Liver (tissue), 9 donors: ENCODE data around the gene SLC24A3. TPM values are rescaled to one million over a fixed set of nuclear protein-coding genes. Genes with fewer than 3 reads are reported as not detected.
A peak's percentile ranks its signal among the peaks of the same experiment; 100 is the strongest.

Source experiments
- DNase-seq: peaks from one replicate; pipeline ENCODE4 v3.0.0-alpha.2; 2017; ENCODE audit warnings: low spot score
- H3K27ac ChIP-seq, 2 donors: one replicate each; pipeline ENCODE4 v1.7.0; 2013; ENCODE audit warnings: inconsistent platforms in 2 of 2, low read length in 2 of 2, control low read depth in 1 of 2, low read depth in 1 of 2, mild to moderate bottlenecking in 1 of 2
- H3K27me3 ChIP-seq, 4 donors: one replicate each; pipeline versions ENCODE4 v1.6.1 to v1.7.0; 2013; ENCODE audit warnings: low read length in 3 of 4, inconsistent platforms in 1 of 4, mild to moderate bottlenecking in 1 of 4, moderate library complexity in 1 of 4; ENCODE audit not compliant: control insufficient read depth in 4 of 4, insufficient read depth in 4 of 4
- H3K36me3 ChIP-seq, 4 donors: one replicate each; pipeline versions ENCODE4 v1.6.1 to v1.7.0; 2013; ENCODE audit warnings: low read length in 3 of 4, mild to moderate bottlenecking in 3 of 4, low read depth in 1 of 4, moderate library complexity in 1 of 4; ENCODE audit not compliant: control insufficient read depth in 4 of 4, insufficient read depth in 3 of 4
- H3K4me1 ChIP-seq, 4 donors: one replicate each; pipeline versions ENCODE4 v1.6.1 to v1.7.0; 2013; ENCODE audit warnings: low read length in 3 of 4, mild to moderate bottlenecking in 3 of 4, moderate library complexity in 1 of 4; ENCODE audit not compliant: control insufficient read depth in 4 of 4, insufficient read depth in 4 of 4
- H3K4me3 ChIP-seq, 3 donors: one replicate each; pipeline versions ENCODE4 v1.6.1 to v1.7.0; 2013; ENCODE audit warnings: low read length in 3 of 3, control low read depth in 1 of 3, low read depth in 1 of 3, mild to moderate bottlenecking in 1 of 3
- H3K9ac ChIP-seq, 2 donors: one replicate each; pipeline ENCODE4 v1.7.0; 2013; ENCODE audit warnings: low read length in 2 of 2, mild to moderate bottlenecking in 2 of 2, moderate library complexity in 2 of 2, control low read depth in 1 of 2, low read depth in 1 of 2
- H3K9me3 ChIP-seq, 4 donors: one replicate each; pipeline versions ENCODE4 v1.6.1 to v1.7.0; 2013; ENCODE audit warnings: low read length in 3 of 4; ENCODE audit not compliant: control insufficient read depth in 4 of 4
- ATF3 ChIP-seq: IDR thresholded peaks from 2 replicates; pipeline ENCODE4 v1.6.1; 2016; ENCODE audit warnings: antibody characterized with exemption
- EGR1 ChIP-seq, 2 donors: IDR thresholded peaks; 2 replicates each; pipeline ENCODE4 v1.6.1; 2016 to 2018; ENCODE audit warnings: antibody characterized with exemption in 2 of 2, low read depth in 2 of 2
- FOXA1 ChIP-seq: IDR thresholded peaks from 2 replicates; pipeline ENCODE4 v1.6.1; 2016; ENCODE audit warnings: antibody characterized with exemption
- FOXA2 ChIP-seq: IDR thresholded peaks from 2 replicates; pipeline ENCODE4 v1.6.1; 2016; ENCODE audit warnings: antibody characterized with exemption
- GABPA ChIP-seq, 2 donors: IDR thresholded peaks in 1 of 2; conservative IDR thresholded peaks in 1 of 2; 2 replicates each; pipeline ENCODE4 v1.6.1; 2016; ENCODE audit warnings: antibody characterized with exemption in 2 of 2, mild to moderate bottlenecking in 1 of 2, moderate library complexity in 1 of 2
- HNF4A ChIP-seq, 2 donors: conservative IDR thresholded peaks; 2 replicates each; pipeline ENCODE4 v1.6.1; 2016; ENCODE audit warnings: antibody characterized with exemption in 2 of 2, mild to moderate bottlenecking in 2 of 2
- HNF4G ChIP-seq: IDR thresholded peaks from 2 replicates; pipeline ENCODE4 v1.6.1; 2016; ENCODE audit warnings: antibody characterized with exemption
- MAX ChIP-seq: IDR thresholded peaks from 2 replicates; pipeline ENCODE4 v1.6.1; 2016; ENCODE audit warnings: antibody characterized with exemption
- NR2F2 ChIP-seq: IDR thresholded peaks from 2 replicates; pipeline ENCODE4 v1.6.1; 2016; ENCODE audit warnings: antibody characterized with exemption
- RAD21 ChIP-seq, 2 donors: IDR thresholded peaks; 2 replicates each; pipeline ENCODE4 v1.6.1; 2016; ENCODE audit warnings: antibody characterized with exemption in 2 of 2, mild to moderate bottlenecking in 2 of 2
- REST ChIP-seq: IDR thresholded peaks from 2 replicates; pipeline ENCODE4 v1.6.1; 2016; ENCODE audit warnings: antibody characterized with exemption, mild to moderate bottlenecking
- RXRA ChIP-seq, 2 donors: IDR thresholded peaks; 2 replicates each; pipeline ENCODE4 v1.6.1; 2017 to 2018; ENCODE audit warnings: antibody characterized with exemption in 2 of 2, mild to moderate bottlenecking in 1 of 2
- SP1 ChIP-seq: IDR thresholded peaks from 2 replicates; pipeline ENCODE4 v1.6.1; 2018; ENCODE audit warnings: antibody characterized with exemption, mild to moderate bottlenecking
- TAF1 ChIP-seq: conservative IDR thresholded peaks from 2 replicates; pipeline ENCODE4 v1.6.1; 2016; ENCODE audit warnings: antibody characterized with exemption, mild to moderate bottlenecking
- YY1 ChIP-seq: IDR thresholded peaks from 2 replicates; pipeline ENCODE4 v1.6.1; 2016; ENCODE audit warnings: antibody characterized with exemption, mild to moderate bottlenecking
- WGBS: extraction: QIAGEN DNeasy Blood & Tissue Kit; methylation state at CpG from one replicate; pipeline ENCODE4 v1.1.7; 2013; 5-methylcytosine and 5-hydroxymethylcytosine counted together
- polyA plus RNA-seq, 2 donors: library from polyadenylated mRNA; stranded (reverse) in 1 of 2; unstranded in 1 of 2; fragments of 200-250 nt in 1 of 2; fragments of >200 nt in 1 of 2; fragmentation: Nextera tagmentation in 1 of 2; extraction: Ambion mirVana in 1 of 2; gene quantifications; one replicate each; pipeline versions ENCODE4 v1.2.1 to v1.2.3, GENCODE V29; 2013 to 2015
- total RNA-seq, 2 donors: library from RNA; depleted of rRNA; stranded (reverse); fragments of >200 nt; gene quantifications; one replicate each; pipeline ENCODE4 v1.2.3, GENCODE V29; 2014
- TF ChIP-seq, protein P1 (sequence below): IDR thresholded peaks from 2 replicates; pipeline ENCODE4 v1.6.1; 2016; ENCODE audit warnings: antibody characterized with exemption
- donor health status: healthy.
- donor health status: healthy.
- donor health status: healthy.
- donor health status: healthy.
- donor health status: healthy.

Gene SLC24A3
- total and polyA plus RNA-seq, 4 donors = 0.28 to 1.8 (median 0.46) TPM

GRCh38 chr20:19451923-19452295, 239.5 kb downstream of the SLC24A3 start:
- Histone ChIP-seq H3K27me3 (no peaks in the 10 kb centered on the region), H3K9ac (no peak overlapping the region), H3K4me3 (no peak overlapping the region), H3K9me3 (no peaks in the 10 kb centered on the region), H3K4me1 (peaks cover 0 to 2% (median 0%) of the 10 kb centered on the region in 4 donors), H3K27ac (no peak overlapping the region), H3K36me3 (no peaks in the 10 kb centered on the region)
- no peak for TF ChIP-seq FOXA2
- TF ChIP-seq NR2F2 = no peak
- TF ChIP-seq EGR1 (IDR thresholded peaks at IDR 0.05; ENCODE audit: low read depth in 2 of 2) = no peak
- TF ChIP-seq MAX = no peak
- TF ChIP-seq, protein P1, sequence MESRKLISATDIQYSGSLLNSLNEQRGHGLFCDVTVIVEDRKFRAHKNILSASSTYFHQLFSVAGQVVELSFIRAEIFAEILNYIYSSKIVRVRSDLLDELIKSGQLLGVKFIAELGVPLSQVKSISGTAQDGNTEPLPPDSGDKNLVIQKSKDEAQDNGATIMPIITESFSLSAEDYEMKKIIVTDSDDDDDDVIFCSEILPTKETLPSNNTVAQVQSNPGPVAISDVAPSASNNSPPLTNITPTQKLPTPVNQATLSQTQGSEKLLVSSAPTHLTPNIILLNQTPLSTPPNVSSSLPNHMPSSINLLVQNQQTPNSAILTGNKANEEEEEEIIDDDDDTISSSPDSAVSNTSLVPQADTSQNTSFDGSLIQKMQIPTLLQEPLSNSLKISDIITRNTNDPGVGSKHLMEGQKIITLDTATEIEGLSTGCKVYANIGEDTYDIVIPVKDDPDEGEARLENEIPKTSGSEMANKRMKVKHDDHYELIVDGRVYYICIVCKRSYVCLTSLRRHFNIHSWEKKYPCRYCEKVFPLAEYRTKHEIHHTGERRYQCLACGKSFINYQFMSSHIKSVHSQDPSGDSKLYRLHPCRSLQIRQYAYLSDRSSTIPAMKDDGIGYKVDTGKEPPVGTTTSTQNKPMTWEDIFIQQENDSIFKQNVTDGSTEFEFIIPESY = no peak
- no peak for TF ChIP-seq YY1
- no peak for TF ChIP-seq REST
- TF ChIP-seq RXRA (IDR thresholded peaks at IDR 0.05) = no peak
- WGBS = 65% methylated on average over 9 of the region's 9 CpGs
- no peak for DNase-seq

GRCh38 chr20:19453410-19453809, 241.0 kb downstream of the SLC24A3 start:
- Histone ChIP-seq H3K9me3 (no peaks in the 10 kb centered on the region), H3K4me1 (peaks cover 0 to 2% (median 0%) of the 10 kb centered on the region in 4 donors), H3K9ac (no peak overlapping the region), H3K36me3 (no peaks in the 10 kb centered on the region), H3K4me3 (no peak overlapping the region), H3K27ac (no peak overlapping the region), H3K27me3 (no peaks in the 10 kb centered on the region)
- TF ChIP-seq RAD21 (IDR thresholded peaks at IDR 0.05) (no peak), NR2F2 (peak; percentile 78), RXRA (IDR thresholded peaks at IDR 0.05) (peak in 1 of 2 donors; percentile 12), TAF1 (no peak)
- 90% methylated on average over 3 of the region's 3 CpGs for WGBS
- DNase-seq = no peak

DNA sequence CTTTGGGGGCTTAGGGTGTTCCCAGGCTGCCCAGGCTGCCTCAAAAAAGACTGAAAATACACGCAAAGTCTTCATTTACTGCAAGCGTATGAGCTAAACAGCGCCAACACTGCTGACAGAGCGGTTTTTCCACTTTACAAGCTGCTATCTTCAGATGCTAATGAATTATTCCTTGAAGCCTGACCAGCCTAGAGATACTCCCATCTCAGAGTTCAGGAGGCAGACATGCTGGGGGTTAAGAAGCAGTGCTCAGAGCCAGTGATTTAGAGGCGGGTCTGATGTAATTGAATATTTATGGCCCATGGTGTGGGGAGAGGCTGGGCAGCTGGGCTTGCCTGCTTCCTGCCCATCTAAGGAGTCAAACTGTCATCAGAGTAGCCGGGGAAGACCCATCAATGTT, 241.4 kb downstream of the SLC24A3 start:
- no peak overlapping the region for H3K4me3 ChIP-seq
- DNase-seq = no peak
- no peaks in the 10 kb centered on the region for H3K36me3 ChIP-seq
- TF ChIP-seq FOXA1 (no peak), EGR1 (IDR thresholded peaks at IDR 0.05; ENCODE audit: low read depth in 2 of 2) (no peak), TAF1 (no peak), RXRA (IDR thresholded peaks at IDR 0.05) (no peak), RAD21 (IDR thresholded peaks at IDR 0.05) (no peak), SP1 (no peak), NR2F2 (no peak), HNF4G (no peak), YY1 (no peak), FOXA2 (no peak), HNF4A (conservative IDR thresholded peaks at IDR 0.05) (no peak), GABPA (IDR thresholded peaks at IDR 0.05 in 1 of 2, conservative IDR thresholded peaks at IDR 0.05 in 1 of 2) (no peak), ATF3 (no peak), MAX (no peak)
- TF ChIP-seq, protein P1 = no peak
- WGBS = 84% methylated on average over 6 of the region's 6 CpGs
- H3K9me3 ChIP-seq = no peaks in the 10 kb centered on the region
- no peaks in the 10 kb centered on the region for H3K27me3 ChIP-seq
- no peak overlapping the region for H3K9ac ChIP-seq
- no peak overlapping the region for H3K27ac ChIP-seq
- H3K4me1 ChIP-seq = peaks cover 0 to 2% (median 0%) of the 10 kb centered on the region in 4 donors
